Measurements from ENCODE around the gene ZNF827.

DNA sequence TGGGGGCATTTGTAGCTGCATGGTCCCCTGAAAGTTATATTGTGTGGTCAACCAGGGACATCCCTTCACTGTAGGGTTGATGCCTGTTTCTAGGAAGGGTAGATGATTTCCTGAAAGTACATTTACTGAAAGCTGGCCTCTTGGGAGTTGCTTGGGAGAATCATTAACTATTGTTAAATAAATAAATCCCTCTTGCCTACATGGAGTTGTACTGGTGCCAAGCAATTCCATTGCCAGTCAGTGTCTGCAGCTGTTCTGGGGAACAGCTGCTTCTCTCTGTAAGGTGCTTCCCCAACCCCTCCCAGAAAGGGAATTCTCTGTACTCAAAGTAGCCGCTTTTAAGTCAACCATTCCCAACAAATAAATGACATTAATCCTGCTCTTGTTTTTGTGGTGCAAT, 207.6 kb downstream of the ZNF827 start:
- TF ChIP-seq, protein P1, sequence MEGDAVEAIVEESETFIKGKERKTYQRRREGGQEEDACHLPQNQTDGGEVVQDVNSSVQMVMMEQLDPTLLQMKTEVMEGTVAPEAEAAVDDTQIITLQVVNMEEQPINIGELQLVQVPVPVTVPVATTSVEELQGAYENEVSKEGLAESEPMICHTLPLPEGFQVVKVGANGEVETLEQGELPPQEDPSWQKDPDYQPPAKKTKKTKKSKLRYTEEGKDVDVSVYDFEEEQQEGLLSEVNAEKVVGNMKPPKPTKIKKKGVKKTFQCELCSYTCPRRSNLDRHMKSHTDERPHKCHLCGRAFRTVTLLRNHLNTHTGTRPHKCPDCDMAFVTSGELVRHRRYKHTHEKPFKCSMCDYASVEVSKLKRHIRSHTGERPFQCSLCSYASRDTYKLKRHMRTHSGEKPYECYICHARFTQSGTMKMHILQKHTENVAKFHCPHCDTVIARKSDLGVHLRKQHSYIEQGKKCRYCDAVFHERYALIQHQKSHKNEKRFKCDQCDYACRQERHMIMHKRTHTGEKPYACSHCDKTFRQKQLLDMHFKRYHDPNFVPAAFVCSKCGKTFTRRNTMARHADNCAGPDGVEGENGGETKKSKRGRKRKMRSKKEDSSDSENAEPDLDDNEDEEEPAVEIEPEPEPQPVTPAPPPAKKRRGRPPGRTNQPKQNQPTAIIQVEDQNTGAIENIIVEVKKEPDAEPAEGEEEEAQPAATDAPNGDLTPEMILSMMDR (conservative IDR thresholded peaks at IDR 0.05), result no peak
- no peak for TF ChIP-seq EZH2 (IDR thresholded peaks at IDR 0.05; ENCODE audit: low read depth)
